Measurements from ENCODE around the gene HNRNPM.
"Not testable (repeated sequence)": the region's sequence is repeated elsewhere in the genome, so short reads cannot be mapped to it uniquely, and the experiment has no call there.

The HNRNPM gene

GRCh38 chr19:8500158-8500557, 55.4 kb downstream of the HNRNPM start:
- Mint-ChIP-seq H3K4me1 (peaks cover 9% of the 10 kb centered on the region), H3K36me3 (no peaks in the 10 kb centered on the region), H3K27ac (peak overlapping the region; percentile 81), H3K4me3 (no peak overlapping the region), H3K9me3 (no peaks in the 10 kb centered on the region)
- no peak for DNase-seq (ENCODE audit: low spot score in 2 of 2)
- ATAC-seq: no peak

GRCh38 chr19:8501516-8501915, 56.7 kb downstream of the HNRNPM start:
- Mint-ChIP-seq H3K4me3 (no peak overlapping the region), H3K4me1 (peaks cover 16% of the 10 kb centered on the region), H3K27ac (no peak overlapping the region), H3K36me3 (no peaks in the 10 kb centered on the region), H3K9me3 (no peaks in the 10 kb centered on the region)
- ATAC-seq (no peak), DNase-seq (ENCODE audit: low spot score in 2 of 2) (no peak)

GRCh38 chr19:8501981-8502380, 57.2 kb downstream of the HNRNPM start:
- H3K4me3 Mint-ChIP-seq: no peak overlapping the region

GRCh38 chr19:8503510-8503909, 58.7 kb downstream of the HNRNPM start:
- H3K36me3 Mint-ChIP-seq: no peaks in the 10 kb centered on the region
- H3K9me3 Mint-ChIP-seq: no peaks in the 10 kb centered on the region
- no peak overlapping the region for H3K4me3 Mint-ChIP-seq
- H3K4me1 Mint-ChIP-seq: peaks cover 18% of the 10 kb centered on the region
- ATAC-seq: no peak
- no peak for DNase-seq (ENCODE audit: low spot score in 2 of 2)
- no peak overlapping the region for H3K27ac Mint-ChIP-seq

More at GRCh38 chr19:8501981-8502380, 57.2 kb downstream of the HNRNPM start:
- Mint-ChIP-seq H3K4me1 (peaks cover 18% of the 10 kb centered on the region), H3K27ac (no peak overlapping the region), H3K36me3 (no peaks in the 10 kb centered on the region), H3K9me3 (no peaks in the 10 kb centered on the region)
- DNase-seq (ENCODE audit: low spot score in 2 of 2): no peak
- peak; percentile 54 for ATAC-seq

GRCh38 chr19:8504171-8504570, 59.4 kb downstream of the HNRNPM start:
- Mint-ChIP-seq H3K4me3 (peak overlapping the region; percentile 39), H3K27ac (no peak overlapping the region), H3K36me3 (peaks cover under 1% of the 10 kb centered on the region), H3K9me3 (no peaks in the 10 kb centered on the region), H3K4me1 (peaks cover 18% of the 10 kb centered on the region)
- ATAC-seq (no peak), DNase-seq (ENCODE audit: low spot score in 2 of 2) (no peak)

GRCh38 chr19:8504919-8505318, 60.1 kb downstream of the HNRNPM start:
- Mint-ChIP-seq H3K4me3 (peak overlapping the region; percentile 85), H3K9me3 (no peaks in the 10 kb centered on the region), H3K4me1 (peaks cover 18% of the 10 kb centered on the region), H3K27ac (no peak overlapping the region), H3K36me3 (peaks cover 6% of the 10 kb centered on the region)
- DNase-seq (ENCODE audit: low spot score in 2 of 2) (no peak), ATAC-seq (no peak)

- Mint-ChIP-seq H3K9me3 (no peaks in the 10 kb centered on the region), H3K4me3 (peak overlapping the region; percentile 85), H3K4me1 (peaks cover 12% of the 10 kb centered on the region), H3K36me3 (peaks cover 11% of the 10 kb centered on the region), H3K27ac (peak overlapping the region; percentile 89)
- DNase-seq (ENCODE audit: low spot score in 2 of 2) (peak; percentile 79 to 90), ATAC-seq (peak; percentile 77)
Observed at GRCh38 chr19:8505680-8506401, 61.1 kb downstream of the HNRNPM start.

- Mint-ChIP-seq H3K27ac (peak overlapping the region; percentile 89), H3K4me3 (peak overlapping the region; percentile 85), H3K9me3 (no peaks in the 10 kb centered on the region), H3K4me1 (peaks cover 12% of the 10 kb centered on the region), H3K36me3 (peaks cover 11% of the 10 kb centered on the region)
- no peak for DNase-seq (ENCODE audit: low spot score in 2 of 2)
- no peak for ATAC-seq
Observed at GRCh38 chr19:8506402-8506957, 61.7 kb downstream of the HNRNPM start.

GRCh38 chr19:8510589-8511115, 65.9 kb downstream of the HNRNPM start:
- ATAC-seq: no peak
- no peaks in the 10 kb centered on the region for H3K9me3 Mint-ChIP-seq
- DNase-seq (ENCODE audit: low spot score in 2 of 2): no peak
- peaks cover 39% of the 10 kb centered on the region for H3K4me1 Mint-ChIP-seq
- H3K4me3 Mint-ChIP-seq: no peak overlapping the region
- H3K27ac Mint-ChIP-seq: no peak overlapping the region
- peaks cover 37% of the 10 kb centered on the region for H3K36me3 Mint-ChIP-seq

- Mint-ChIP-seq H3K36me3 (peaks cover 37% of the 10 kb centered on the region), H3K4me1 (peaks cover 36% of the 10 kb centered on the region), H3K4me3 (peak overlapping the region; percentile 44), H3K9me3 (no peaks in the 10 kb centered on the region), H3K27ac (no peak overlapping the region)
- ATAC-seq (no peak), DNase-seq (ENCODE audit: low spot score in 2 of 2) (no peak)
Observed at GRCh38 chr19:8511573-8512101, 66.9 kb downstream of the HNRNPM start.

GRCh38 chr19:8512115-8512967, 67.6 kb downstream of the HNRNPM start:
- H3K9me3 Mint-ChIP-seq: no peaks in the 10 kb centered on the region
- peaks cover 37% of the 10 kb centered on the region for H3K36me3 Mint-ChIP-seq
- ATAC-seq (no peak), DNase-seq (ENCODE audit: low spot score in 2 of 2) (peak in 1 of 2 donors; percentile 64)
- peaks cover 39% of the 10 kb centered on the region for H3K4me1 Mint-ChIP-seq
- H3K27ac Mint-ChIP-seq: peak overlapping the region; percentile 20
- peak overlapping the region; percentile 44 for H3K4me3 Mint-ChIP-seq

- H3K9me3 Mint-ChIP-seq: no peaks in the 10 kb centered on the region
- DNase-seq (ENCODE audit: low spot score in 2 of 2) (no peak), ATAC-seq (no peak)
- peak overlapping the region; percentile 99 for H3K27ac Mint-ChIP-seq
- H3K4me1 Mint-ChIP-seq: peaks cover 47% of the 10 kb centered on the region
- peaks cover 37% of the 10 kb centered on the region for H3K36me3 Mint-ChIP-seq
- H3K4me3 Mint-ChIP-seq: peak overlapping the region; percentile 89
Observed at GRCh38 chr19:8513036-8513686, 68.4 kb downstream of the HNRNPM start.

GRCh38 chr19:8513687-8514504, 69.1 kb downstream of the HNRNPM start, which contains the start of gene ZNF414:
Gene ZNF414, minus strand, starts transcription at chr19:8514167. Its CDS starts 121 bp downstream, at chr19:8514046.
- Mint-ChIP-seq H3K4me3 (peak within 1 kb of the TSS; percentile 89), H3K27ac (peak within 1 kb of the TSS; percentile 99), H3K36me3 (peaks cover 37% of the 10 kb centered on the region), H3K4me1 (peaks cover 54% of the 10 kb centered on the region), H3K9me3 (no peaks in the 10 kb centered on the region)
- ATAC-seq (peak; percentile 91), DNase-seq (ENCODE audit: low spot score in 2 of 2) (peak; percentile 98 to 99)

GRCh38 chr19:8514505-8515009, 69.8 kb downstream of the HNRNPM start:
- not testable (repeated sequence) for ATAC-seq
- peak overlapping the region; percentile 89 for H3K4me3 Mint-ChIP-seq

More at GRCh38 chr19:8514505-8515009, 69.8 kb downstream of the HNRNPM start:
- Mint-ChIP-seq H3K4me1 (peaks cover 55% of the 10 kb centered on the region), H3K36me3 (peaks cover 33% of the 10 kb centered on the region), H3K27ac (peak overlapping the region; percentile 99)
- DNase-seq (ENCODE audit: low spot score in 2 of 2); H3K9me3 Mint-ChIP-seq: not testable (repeated sequence)

Measured in stimulated activated effector memory CD8-positive, alpha-beta T cell treated with anti-CD3 and anti-CD28 coated beads, Interleukin-12 subunit alpha, Interleukin-12 subunit beta, amount 100 ng/mL, for 72 hours (primary cell).